SK-N-SH treated with all-trans-retinoic acid at 6 μM for 48 hours (cell line): ENCODE results near the gene MID2.
"Not testable (repeated sequence)": the region's sequence is repeated elsewhere in the genome, so short reads cannot be mapped to it uniquely, and the experiment has no call there.

Source experiments
- ATAC-seq: fragments of 200-7000 bp; cut with Tn5 transposase; 3 replicates; pipeline ENCODE4 v1.9.1; 2020; ENCODE audit warnings: mild to moderate bottlenecking, moderate library complexity
- ARNTL ChIP-seq: fragments of 450-650 bp; formaldehyde crosslinking; IDR thresholded peaks from 2 replicates; pipeline ENCODE4 v1.5.0; 2020; ENCODE audit warnings: low read depth, mild to moderate bottlenecking, moderate library complexity, borderline replicate concordance
- BACH2 ChIP-seq: fragments of 250-450 bp; sonication (Bioruptor Pico); IDR thresholded peaks from 2 replicates; pipeline ENCODE4 v1.9.0; 2021; ENCODE audit warnings: mild to moderate bottlenecking, borderline replicate concordance
- CREB5 ChIP-seq: fragments of 250-450 bp; sonication (Bioruptor Pico); IDR thresholded peaks from 2 replicates; pipeline ENCODE4 v1.5.1; 2020; ENCODE audit warnings: low read depth, mild to moderate bottlenecking, moderate library complexity
- CSDC2 ChIP-seq: fragments of 250-450 bp; sonication (Bioruptor Pico); IDR thresholded peaks from 2 replicates; pipeline ENCODE4 v1.5.0; 2020; ENCODE audit warnings: mild to moderate bottlenecking, moderate library complexity
- CSRNP3 ChIP-seq: fragments of 250-450 bp; sonication (Bioruptor Pico); IDR thresholded peaks from 2 replicates; pipeline ENCODE4 v1.5.1; 2021; ENCODE audit warnings: mild to moderate bottlenecking, moderate library complexity
- GLIS3 ChIP-seq: fragments of 250-450 bp; sonication (Bioruptor Pico); IDR thresholded peaks from 2 replicates; pipeline ENCODE4 v1.5.0; 2020; ENCODE audit warnings: mild to moderate bottlenecking, moderate library complexity
- ISL1 ChIP-seq: fragments of 250-450 bp; sonication (Bioruptor Pico); IDR thresholded peaks from 2 replicates; pipeline ENCODE4 v2.1.2; 2022; ENCODE audit warnings: mild to moderate bottlenecking, moderate library complexity
- OSR1 ChIP-seq: fragments of 250-450 bp; sonication (Bioruptor Pico); IDR thresholded peaks from 2 replicates; pipeline ENCODE4 v1.8.0; 2022; ENCODE audit warnings: moderate library complexity, mild to moderate bottlenecking, inconsistent platforms
- POU6F1 ChIP-seq: fragments of 250-450 bp; sonication (Bioruptor Pico); IDR thresholded peaks from 2 replicates; pipeline ENCODE4 v1.8.0; 2021; ENCODE audit warnings: low read depth, mild to moderate bottlenecking, moderate library complexity, borderline replicate concordance
- PPARA ChIP-seq: fragments of 250-450 bp; sonication (Bioruptor Pico); IDR thresholded peaks from 2 replicates; pipeline ENCODE4 v1.5.0; 2020; ENCODE audit warnings: mild to moderate bottlenecking, borderline replicate concordance
- SNAI2 ChIP-seq: fragments of 250-450 bp; sonication (Bioruptor Pico); IDR thresholded peaks from 2 replicates; pipeline ENCODE4 v1.5.0; 2020; ENCODE audit warnings: mild to moderate bottlenecking, moderate library complexity
- TCF4 ChIP-seq: fragments of 250-450 bp; sonication (Bioruptor Pico); IDR thresholded peaks from 2 replicates; pipeline ENCODE4 v1.8.0; 2021; ENCODE audit warnings: mild to moderate bottlenecking, moderate library complexity, borderline replicate concordance
- TOX ChIP-seq: fragments of 250-450 bp; sonication (Bioruptor Pico); IDR thresholded peaks from 2 replicates; pipeline ENCODE4 v1.8.0; 2021; ENCODE audit warnings: mild to moderate bottlenecking, moderate library complexity, borderline replicate concordance
- ZC3H10 ChIP-seq: fragments of 250-450 bp; sonication (Bioruptor Pico); IDR thresholded peaks from 2 replicates; pipeline ENCODE4 v1.5.1; 2021; ENCODE audit warnings: mild to moderate bottlenecking, moderate library complexity
- ZFP3 ChIP-seq: fragments of 250-450 bp; sonication (Bioruptor Pico); IDR thresholded peaks from 2 replicates; pipeline ENCODE4 v1.5.0; 2020; ENCODE audit warnings: mild to moderate bottlenecking, moderate library complexity
- ZFP30 ChIP-seq: fragments of 450-650 bp; formaldehyde crosslinking; IDR thresholded peaks from 2 replicates; pipeline ENCODE4 v1.5.0; 2022; ENCODE audit warnings: mild to moderate bottlenecking, moderate library complexity
- ZNF565 ChIP-seq: fragments of 450-650 bp; formaldehyde crosslinking; conservative IDR thresholded peaks from 2 replicates; pipeline ENCODE4 v1.5.0; 2020; ENCODE audit warnings: low read depth, mild to moderate bottlenecking, moderate library complexity
- ZNF70 ChIP-seq: fragments of 450-650 bp; formaldehyde crosslinking; IDR thresholded peaks from 2 replicates; pipeline ENCODE4 v1.5.0; 2020; ENCODE audit warnings: mild to moderate bottlenecking, moderate library complexity
- ZNF8 ChIP-seq: fragments of 450-650 bp; formaldehyde crosslinking; IDR thresholded peaks from 2 replicates; pipeline ENCODE4 v1.5.0; 2020; ENCODE audit warnings: mild to moderate bottlenecking, moderate library complexity
- TF ChIP-seq, protein P1 (sequence below): fragments of 250-450 bp; sonication (Bioruptor Pico); IDR thresholded peaks from 2 replicates; pipeline ENCODE4 v1.5.0; 2020; ENCODE audit warnings: mild to moderate bottlenecking, moderate library complexity
- TF ChIP-seq, protein P2 (sequence below): fragments of 250-450 bp; sonication (Bioruptor Pico); IDR thresholded peaks from 2 replicates; pipeline ENCODE4 v1.8.0; 2020; ENCODE audit warnings: mild to moderate bottlenecking, moderate library complexity, borderline replicate concordance

Gene MID2

DNA sequence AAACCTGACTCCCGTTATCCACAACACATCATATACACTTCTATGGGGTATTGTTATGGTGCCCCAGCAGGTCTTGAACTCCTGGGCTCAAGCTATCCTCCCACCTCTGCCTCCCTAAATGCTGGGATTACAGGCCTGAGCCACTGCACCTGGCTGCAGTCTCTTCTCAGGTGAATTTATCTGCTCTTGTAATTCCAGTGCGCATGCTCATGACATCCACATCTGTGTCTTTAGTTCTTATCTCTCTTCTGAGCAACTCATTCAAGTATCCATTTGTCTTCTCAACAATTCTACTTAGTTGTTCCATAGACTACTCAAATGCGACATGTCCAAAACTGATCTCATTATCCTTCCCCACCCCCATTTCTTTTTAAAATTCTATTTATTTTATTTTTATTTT lies 20.5 kb upstream of the MID2 start:
- TF ChIP-seq ZNF8 (no peak), POU6F1 (CRISPR knock-in tag) (no peak), OSR1 (CRISPR knock-in tag) (no peak), GLIS3 (CRISPR knock-in tag) (no peak), ARNTL (no peak), PPARA (CRISPR knock-in tag) (no peak), CSDC2 (CRISPR knock-in tag) (no peak), ZC3H10 (CRISPR knock-in tag) (no peak), BACH2 (CRISPR knock-in tag) (no peak), ISL1 (CRISPR knock-in tag) (no peak), ZNF70 (CRISPR knock-in tag) (no peak), CSRNP3 (CRISPR knock-in tag) (no peak), TOX (CRISPR knock-in tag) (no peak), ZFP3 (CRISPR knock-in tag) (no peak), SNAI2 (CRISPR knock-in tag) (no peak), CREB5 (CRISPR knock-in tag) (no peak)
- TF ChIP-seq, protein P1, sequence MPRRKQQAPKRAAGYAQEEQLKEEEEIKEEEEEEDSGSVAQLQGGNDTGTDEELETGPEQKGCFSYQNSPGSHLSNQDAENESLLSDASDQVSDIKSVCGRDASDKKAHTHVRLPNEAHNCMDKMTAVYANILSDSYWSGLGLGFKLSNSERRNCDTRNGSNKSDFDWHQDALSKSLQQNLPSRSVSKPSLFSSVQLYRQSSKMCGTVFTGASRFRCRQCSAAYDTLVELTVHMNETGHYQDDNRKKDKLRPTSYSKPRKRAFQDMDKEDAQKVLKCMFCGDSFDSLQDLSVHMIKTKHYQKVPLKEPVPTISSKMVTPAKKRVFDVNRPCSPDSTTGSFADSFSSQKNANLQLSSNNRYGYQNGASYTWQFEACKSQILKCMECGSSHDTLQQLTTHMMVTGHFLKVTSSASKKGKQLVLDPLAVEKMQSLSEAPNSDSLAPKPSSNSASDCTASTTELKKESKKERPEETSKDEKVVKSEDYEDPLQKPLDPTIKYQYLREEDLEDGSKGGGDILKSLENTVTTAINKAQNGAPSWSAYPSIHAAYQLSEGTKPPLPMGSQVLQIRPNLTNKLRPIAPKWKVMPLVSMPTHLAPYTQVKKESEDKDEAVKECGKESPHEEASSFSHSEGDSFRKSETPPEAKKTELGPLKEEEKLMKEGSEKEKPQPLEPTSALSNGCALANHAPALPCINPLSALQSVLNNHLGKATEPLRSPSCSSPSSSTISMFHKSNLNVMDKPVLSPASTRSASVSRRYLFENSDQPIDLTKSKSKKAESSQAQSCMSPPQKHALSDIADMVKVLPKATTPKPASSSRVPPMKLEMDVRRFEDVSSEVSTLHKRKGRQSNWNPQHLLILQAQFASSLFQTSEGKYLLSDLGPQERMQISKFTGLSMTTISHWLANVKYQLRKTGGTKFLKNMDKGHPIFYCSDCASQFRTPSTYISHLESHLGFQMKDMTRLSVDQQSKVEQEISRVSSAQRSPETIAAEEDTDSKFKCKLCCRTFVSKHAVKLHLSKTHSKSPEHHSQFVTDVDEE (CRISPR knock-in tag), result no peak
- TF ChIP-seq, all 23 proteins: peak for 0
- ATAC-seq, result no peak

DNA sequence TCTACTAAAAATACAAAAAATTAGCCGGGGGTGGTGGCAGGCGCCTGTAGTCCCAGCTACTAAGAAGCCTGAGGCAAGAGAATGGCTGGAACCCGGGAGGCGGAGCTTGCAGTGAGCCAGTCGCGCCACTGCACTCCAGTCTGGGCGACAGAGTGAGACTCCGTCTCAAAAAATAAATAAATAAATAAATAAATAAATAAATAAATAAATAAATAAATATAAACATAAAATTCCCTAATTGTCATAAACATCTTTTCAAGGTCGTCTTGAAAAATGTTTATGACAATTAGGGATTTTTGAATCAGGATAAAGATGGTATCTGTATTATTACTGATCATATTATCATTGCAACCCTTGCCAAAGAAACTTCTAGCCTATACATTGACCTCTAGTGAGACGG lies 15.6 kb upstream of the MID2 start:
- ATAC-seq, result not testable (repeated sequence)

DNA sequence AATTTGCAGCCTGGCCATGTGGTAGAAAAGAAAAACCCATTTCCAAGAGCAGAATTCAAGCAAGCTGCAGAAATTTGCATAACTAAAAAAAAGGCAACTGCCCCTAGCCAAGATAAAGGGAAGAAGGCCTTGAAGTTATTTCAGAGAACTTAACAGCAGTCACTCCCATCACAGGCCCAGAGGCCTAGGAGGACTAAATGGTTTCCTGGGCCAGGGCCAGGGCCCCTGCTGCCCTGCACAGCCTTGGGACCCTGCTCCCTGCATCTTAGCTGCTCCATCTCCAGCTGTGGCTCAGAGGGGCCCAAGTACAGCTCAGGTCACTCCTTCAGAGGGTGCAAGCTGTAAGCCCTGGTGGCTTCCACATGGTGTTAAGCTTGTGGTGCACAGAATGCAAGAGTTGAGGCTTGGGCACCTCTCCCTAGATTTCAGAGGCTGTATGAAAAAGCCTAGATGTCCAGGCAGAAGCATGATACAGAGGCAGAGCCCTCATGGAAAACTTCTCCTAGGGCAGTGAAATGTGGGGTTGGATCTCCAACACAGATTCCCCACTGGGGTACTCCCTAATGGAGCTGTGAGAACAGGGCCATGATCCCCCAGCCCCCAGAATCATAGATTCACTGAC lies 6.7 kb upstream of the MID2 start:
- no peak for TF ChIP-seq OSR1 (CRISPR knock-in tag)
- no peak for TF ChIP-seq GLIS3 (CRISPR knock-in tag)
- TF ChIP-seq TOX (CRISPR knock-in tag), result no peak
- no peak for TF ChIP-seq POU6F1 (CRISPR knock-in tag)
- TF ChIP-seq ZNF70 (CRISPR knock-in tag), result no peak
- TF ChIP-seq ZC3H10 (CRISPR knock-in tag), result no peak
- TF ChIP-seq, protein P1 (CRISPR knock-in tag), result no peak
- TF ChIP-seq ARNTL, result no peak
- no peak for TF ChIP-seq ZNF565 (CRISPR knock-in tag)
- TF ChIP-seq CREB5 (CRISPR knock-in tag), result no peak
- TF ChIP-seq SNAI2 (CRISPR knock-in tag), result no peak
- TF ChIP-seq ZFP30 (CRISPR knock-in tag), result no peak
- no peak for TF ChIP-seq TCF4 (CRISPR knock-in tag)
- TF ChIP-seq, protein P2, sequence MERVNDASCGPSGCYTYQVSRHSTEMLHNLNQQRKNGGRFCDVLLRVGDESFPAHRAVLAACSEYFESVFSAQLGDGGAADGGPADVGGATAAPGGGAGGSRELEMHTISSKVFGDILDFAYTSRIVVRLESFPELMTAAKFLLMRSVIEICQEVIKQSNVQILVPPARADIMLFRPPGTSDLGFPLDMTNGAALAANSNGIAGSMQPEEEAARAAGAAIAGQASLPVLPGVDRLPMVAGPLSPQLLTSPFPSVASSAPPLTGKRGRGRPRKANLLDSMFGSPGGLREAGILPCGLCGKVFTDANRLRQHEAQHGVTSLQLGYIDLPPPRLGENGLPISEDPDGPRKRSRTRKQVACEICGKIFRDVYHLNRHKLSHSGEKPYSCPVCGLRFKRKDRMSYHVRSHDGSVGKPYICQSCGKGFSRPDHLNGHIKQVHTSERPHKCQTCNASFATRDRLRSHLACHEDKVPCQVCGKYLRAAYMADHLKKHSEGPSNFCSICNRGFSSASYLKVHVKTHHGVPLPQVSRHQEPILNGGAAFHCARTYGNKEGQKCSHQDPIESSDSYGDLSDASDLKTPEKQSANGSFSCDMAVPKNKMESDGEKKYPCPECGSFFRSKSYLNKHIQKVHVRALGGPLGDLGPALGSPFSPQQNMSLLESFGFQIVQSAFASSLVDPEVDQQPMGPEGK (CRISPR knock-in tag), result no peak
- TF ChIP-seq PPARA (CRISPR knock-in tag), result no peak
- TF ChIP-seq ISL1 (CRISPR knock-in tag), result no peak
- TF ChIP-seq ZNF8, result no peak
- no peak for TF ChIP-seq CSDC2 (CRISPR knock-in tag)
- ATAC-seq, result no peak
